K562 (cell line): ENCODE data around the gene WNT7B. TPM values are rescaled to one million over a fixed set of nuclear protein-coding genes. Genes with fewer than 3 reads are reported as not detected.
A peak's percentile ranks its signal among the peaks of the same experiment; 100 is the strongest.

Experiments
- ATAC-seq: fragments of 200-7000 bp; cut with Tn5 transposase; 3 replicates; pipeline ENCODE4 v1.9.1; 2020; ENCODE audit warnings: moderate library complexity
- BruUV-seq: library from RNA; stranded (reverse); fragments of 400-500 nt; replicated peaks from 2 replicates; lab custom pipeline; 2021; lab: Mats Ljungman, UMichigan
- CTCF ChIA-PET: fragments of 300-600 bp; formaldehyde crosslinking; extraction: SDS; loops from one replicate; lab custom pipeline; 2021; ENCODE audit warnings: low intra/inter-chr PET ratio; lab: Yijun Ruan, JAX
- POLR2A ChIA-PET: fragments of 300-600, 350-650 bp; sonication (Branson Sonifier 250); formaldehyde crosslinking; extraction: SDS; loops from one replicate; lab custom pipeline; 2021; ENCODE audit warnings: antibody characterized with exemption, inconsistent platforms; lab: Yijun Ruan, JAX
- DNase-seq, 4 experiments: peaks; one replicate each; pipeline versions ENCODE4 v3.0.0 to v3.0.0-alpha.2; 2011 to 2018; ENCODE audit warnings: low spot score in 3 of 4, mixed read lengths in 3 of 4; ENCODE audit errors: extremely low read depth in 1 of 4
- FAIRE-seq: peaks from 2 replicates; lab custom pipeline; 2011; peaks lifted over from hg19 to GRCh38; lab: Jason Lieb, UNC
- H2AFZ ChIP-seq: 2 replicates; pipeline ENCODE4 v1.6.0; 2011; ENCODE audit warnings: low read depth, low read length, control low read depth, inconsistent platforms
- H3K27ac ChIP-seq: fragments of 200-600 bp; 3 replicates; pipeline ENCODE4 v1.8.0; 2011; ENCODE audit warnings: low read depth, mild to moderate bottlenecking, control low read depth, inconsistent platforms, low read length, moderate library complexity, mixed read lengths; ENCODE audit errors: extremely low read depth
- H3K27me3 ChIP-seq, 2 experiments: fragments of 300-600 bp in 1 of 2; 2 replicates in 1 of 2; 3 replicates in 1 of 2; pipeline versions ENCODE4 v1.6.0 to v1.8.0; 2011; ENCODE audit warnings: inconsistent platforms in 2 of 2, low read length in 2 of 2, mild to moderate bottlenecking in 1 of 2, mixed read lengths in 1 of 2, moderate library complexity in 1 of 2; ENCODE audit not compliant: control insufficient read depth in 2 of 2, insufficient read depth in 2 of 2
- H3K36me3 ChIP-seq: fragments of 300-600 bp; 3 replicates; pipeline ENCODE4 v1.8.0; 2011; ENCODE audit warnings: mild to moderate bottlenecking, low read length, inconsistent platforms; ENCODE audit not compliant: control insufficient read depth, insufficient read depth
- H3K4me1 ChIP-seq, 2 experiments: fragments of 200-600 bp in 1 of 2; replicated peaks in 1 of 2; 2 replicates in 1 of 2; 3 replicates in 1 of 2; pipeline versions ENCODE4 v1.5.1 to v1.8.0; 2011; ENCODE audit warnings: inconsistent platforms in 2 of 2, low read length in 2 of 2, mild to moderate bottlenecking in 1 of 2, mixed read lengths in 1 of 2, moderate library complexity in 1 of 2; ENCODE audit not compliant: control insufficient read depth in 2 of 2, insufficient read depth in 2 of 2
- H3K4me2 ChIP-seq: 2 replicates; pipeline ENCODE4 v1.6.1; 2011; ENCODE audit warnings: low read length, control low read depth, inconsistent platforms, mixed read lengths; ENCODE audit not compliant: insufficient read depth
- H3K4me3 ChIP-seq: fragments of 200-600 bp; sonication (generic), shearing (Covaris generic); 2 replicates; pipeline ENCODE4 v1.5.1; 2016; ENCODE audit warnings: control low read depth, inconsistent platforms
- H3K79me2 ChIP-seq: fragments of 200-600 bp; 3 replicates; pipeline ENCODE4 v1.8.0; 2011; ENCODE audit warnings: low read length, inconsistent platforms; ENCODE audit not compliant: control insufficient read depth, insufficient read depth
- H3K9ac ChIP-seq, 2 experiments: 2 replicates each; pipeline versions ENCODE4 v1.6.0 to v1.6.1; 2011; ENCODE audit warnings: low read depth in 2 of 2, low read length in 2 of 2, control low read depth in 1 of 2, inconsistent platforms in 1 of 2, mild to moderate bottlenecking in 1 of 2, mixed read lengths in 1 of 2; ENCODE audit not compliant: insufficient read depth in 1 of 2
- H3K9me1 ChIP-seq: one replicate; pipeline ENCODE4 v1.6.0; 2011; ENCODE audit warnings: inconsistent platforms, mild to moderate bottlenecking, low read length, moderate library complexity; ENCODE audit not compliant: control insufficient read depth, insufficient read depth
- H3K9me3 ChIP-seq: replicated peaks from 2 replicates; pipeline ENCODE4 v1.5.1; 2011; ENCODE audit warnings: low read depth, low read length, inconsistent platforms; ENCODE audit not compliant: control insufficient read depth, insufficient read depth
- H4K20me1 ChIP-seq: replicated peaks from 2 replicates; pipeline ENCODE4 v1.6.1; 2011; ENCODE audit warnings: low read length, inconsistent platforms, mixed read lengths; ENCODE audit not compliant: control insufficient read depth, insufficient read depth
- TEAD4 ChIP-seq, 2 experiments: sonication (generic) in 1 of 2; formaldehyde crosslinking in 1 of 2; IDR thresholded peaks; 2 replicates each; pipeline versions ENCODE4 v1.6.1 to v1.8.0; 2012 to 2022; ENCODE audit warnings: borderline replicate concordance in 1 of 2, inconsistent platforms in 1 of 2, low read length in 1 of 2, mild to moderate bottlenecking in 1 of 2, missing genetic modification reagents in 1 of 2
- ZNF644 ChIP-seq: fragments of 200-800 bp; sonication (Bioruptor generic); IDR thresholded peaks from 2 replicates; pipeline ENCODE4 v1.6.1; 2016; ENCODE audit warnings: low read depth, missing genetic modification characterization, missing compliant biosample characterization
- WGBS: fragments of 100-300 bp; shearing (Covaris generic); methylation state at CpG from one replicate; pipeline ENCODE4 v1.1.6; 2016; ENCODE audit warnings: low coverage, mixed read lengths; ENCODE audit not compliant: insufficient coverage; ENCODE audit errors: missing lambda C conversion rate; 5-methylcytosine and 5-hydroxymethylcytosine counted together
- in situ Hi-C: fragments of 300-500 bp; cut with MboI; formaldehyde crosslinking; loops from 4 replicates; pipeline ENCODE4 v1.15.0; 2018; ENCODE audit warnings: inconsistent platforms, mixed read lengths
- intact Hi-C: fragments of 100-400 bp; cut with micrococcal nuclease; formaldehyde crosslinking; loops from 2 replicates; pipeline ENCODE4 v1.14.2; 2022
- polyA plus RNA-seq, 8 experiments: library from polyadenylated mRNA; depleted of rRNA in 4 of 8; stranded (reverse) in 5 of 8; unstranded in 3 of 8; fragments of >200 nt; fragmentation: Nextera tagmentation in 2 of 8; fragmentation: Illumina TruSeq in 1 of 8; extraction: Ambion mirVana in 2 of 8; extraction: Trizol in 1 of 8; gene quantifications; 2 replicates each; pipeline versions ENCODE4 v1.2.1 to v1.2.3, GENCODE V29; 2011 to 2014; ENCODE audit warnings: inconsistent platforms in 1 of 8, missing spikeins in 1 of 8
- total RNA-seq, 7 experiments: library from RNA; depleted of rRNA in 6 of 7; stranded (reverse); fragments of >200 nt in 6 of 7; fragmentation: Illumina TruSeq in 2 of 7; extraction: Trizol in 2 of 7; gene quantifications; 2 replicates each; pipeline versions ENCODE4 v1.2.1 to v1.2.3, GENCODE V29; 2011 to 2021; ENCODE audit warnings: low replicate concordance in 1 of 7
- TF ChIP-seq, protein P1 (sequence below): fragments of 450-650 bp; IDR thresholded peaks from 2 replicates; pipeline ENCODE4 v1.6.1; 2016; ENCODE audit warnings: low read depth

Gene WNT7B
- total and polyA plus RNA-seq, 9 of the 15 experiments (the other 6 are each of a cell fraction or from before 2014, with no cell fraction given): not detected

DNA sequence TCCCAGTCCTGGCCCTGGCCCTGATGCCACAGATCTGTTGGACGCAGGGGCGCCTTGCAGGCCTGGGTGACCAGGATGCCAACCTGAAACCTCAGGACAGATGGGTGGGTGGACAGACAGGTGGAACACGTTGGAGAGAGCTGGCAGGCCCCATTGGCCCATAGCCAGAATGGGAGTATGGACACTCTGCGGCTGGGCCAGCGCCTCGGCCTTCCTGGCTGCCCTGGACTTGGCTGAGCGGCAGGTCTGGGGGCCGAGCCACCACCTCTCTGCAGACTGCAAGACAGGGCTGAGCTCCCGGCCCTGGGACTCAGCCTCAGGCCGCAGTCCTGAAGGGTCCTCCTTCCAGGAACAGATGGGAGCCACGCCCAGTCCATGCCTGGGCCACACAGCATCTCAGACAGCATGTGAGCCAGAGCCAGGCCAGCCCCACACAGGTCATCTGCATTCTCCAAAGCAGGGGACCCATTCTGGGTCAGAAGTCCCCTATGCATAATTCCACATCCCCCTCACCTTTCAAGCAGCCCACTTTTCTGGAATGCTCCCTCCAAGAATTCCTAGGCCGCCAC is 14.1 kb downstream of the WNT7B start:
- Histone ChIP-seq H3K79me2 (no peaks in the 10 kb centered on the region), H3K4me1 (peaks cover 0 to 3% of the 10 kb centered on the region in 2 experiments; a peak in 1 of 5 replicates), H3K9ac (no peak overlapping the region), H3K9me1 (no peaks in the 10 kb centered on the region), H4K20me1 (peaks cover 8% of the 10 kb centered on the region; the same call in 1 of the 2 replicates), H3K4me3 (no peak overlapping the region), H3K27me3 (peaks cover 7 to 24% of the 10 kb centered on the region in 2 experiments; a peak in 3 of 5 replicates), H3K36me3 (no peaks in the 10 kb centered on the region)
- WGBS: 8% methylated on average over 4 of the region's 12 CpGs
- ChIA-PET POLR2A (no interaction called here), CTCF (no interaction called here)
- in situ Hi-C loops: no loop called here
- ATAC-seq (peak; percentile 48), DNase-seq (no peak), FAIRE-seq (no peak)
- no TSS peak for BruUV-seq
- TF ChIP-seq, protein P1, sequence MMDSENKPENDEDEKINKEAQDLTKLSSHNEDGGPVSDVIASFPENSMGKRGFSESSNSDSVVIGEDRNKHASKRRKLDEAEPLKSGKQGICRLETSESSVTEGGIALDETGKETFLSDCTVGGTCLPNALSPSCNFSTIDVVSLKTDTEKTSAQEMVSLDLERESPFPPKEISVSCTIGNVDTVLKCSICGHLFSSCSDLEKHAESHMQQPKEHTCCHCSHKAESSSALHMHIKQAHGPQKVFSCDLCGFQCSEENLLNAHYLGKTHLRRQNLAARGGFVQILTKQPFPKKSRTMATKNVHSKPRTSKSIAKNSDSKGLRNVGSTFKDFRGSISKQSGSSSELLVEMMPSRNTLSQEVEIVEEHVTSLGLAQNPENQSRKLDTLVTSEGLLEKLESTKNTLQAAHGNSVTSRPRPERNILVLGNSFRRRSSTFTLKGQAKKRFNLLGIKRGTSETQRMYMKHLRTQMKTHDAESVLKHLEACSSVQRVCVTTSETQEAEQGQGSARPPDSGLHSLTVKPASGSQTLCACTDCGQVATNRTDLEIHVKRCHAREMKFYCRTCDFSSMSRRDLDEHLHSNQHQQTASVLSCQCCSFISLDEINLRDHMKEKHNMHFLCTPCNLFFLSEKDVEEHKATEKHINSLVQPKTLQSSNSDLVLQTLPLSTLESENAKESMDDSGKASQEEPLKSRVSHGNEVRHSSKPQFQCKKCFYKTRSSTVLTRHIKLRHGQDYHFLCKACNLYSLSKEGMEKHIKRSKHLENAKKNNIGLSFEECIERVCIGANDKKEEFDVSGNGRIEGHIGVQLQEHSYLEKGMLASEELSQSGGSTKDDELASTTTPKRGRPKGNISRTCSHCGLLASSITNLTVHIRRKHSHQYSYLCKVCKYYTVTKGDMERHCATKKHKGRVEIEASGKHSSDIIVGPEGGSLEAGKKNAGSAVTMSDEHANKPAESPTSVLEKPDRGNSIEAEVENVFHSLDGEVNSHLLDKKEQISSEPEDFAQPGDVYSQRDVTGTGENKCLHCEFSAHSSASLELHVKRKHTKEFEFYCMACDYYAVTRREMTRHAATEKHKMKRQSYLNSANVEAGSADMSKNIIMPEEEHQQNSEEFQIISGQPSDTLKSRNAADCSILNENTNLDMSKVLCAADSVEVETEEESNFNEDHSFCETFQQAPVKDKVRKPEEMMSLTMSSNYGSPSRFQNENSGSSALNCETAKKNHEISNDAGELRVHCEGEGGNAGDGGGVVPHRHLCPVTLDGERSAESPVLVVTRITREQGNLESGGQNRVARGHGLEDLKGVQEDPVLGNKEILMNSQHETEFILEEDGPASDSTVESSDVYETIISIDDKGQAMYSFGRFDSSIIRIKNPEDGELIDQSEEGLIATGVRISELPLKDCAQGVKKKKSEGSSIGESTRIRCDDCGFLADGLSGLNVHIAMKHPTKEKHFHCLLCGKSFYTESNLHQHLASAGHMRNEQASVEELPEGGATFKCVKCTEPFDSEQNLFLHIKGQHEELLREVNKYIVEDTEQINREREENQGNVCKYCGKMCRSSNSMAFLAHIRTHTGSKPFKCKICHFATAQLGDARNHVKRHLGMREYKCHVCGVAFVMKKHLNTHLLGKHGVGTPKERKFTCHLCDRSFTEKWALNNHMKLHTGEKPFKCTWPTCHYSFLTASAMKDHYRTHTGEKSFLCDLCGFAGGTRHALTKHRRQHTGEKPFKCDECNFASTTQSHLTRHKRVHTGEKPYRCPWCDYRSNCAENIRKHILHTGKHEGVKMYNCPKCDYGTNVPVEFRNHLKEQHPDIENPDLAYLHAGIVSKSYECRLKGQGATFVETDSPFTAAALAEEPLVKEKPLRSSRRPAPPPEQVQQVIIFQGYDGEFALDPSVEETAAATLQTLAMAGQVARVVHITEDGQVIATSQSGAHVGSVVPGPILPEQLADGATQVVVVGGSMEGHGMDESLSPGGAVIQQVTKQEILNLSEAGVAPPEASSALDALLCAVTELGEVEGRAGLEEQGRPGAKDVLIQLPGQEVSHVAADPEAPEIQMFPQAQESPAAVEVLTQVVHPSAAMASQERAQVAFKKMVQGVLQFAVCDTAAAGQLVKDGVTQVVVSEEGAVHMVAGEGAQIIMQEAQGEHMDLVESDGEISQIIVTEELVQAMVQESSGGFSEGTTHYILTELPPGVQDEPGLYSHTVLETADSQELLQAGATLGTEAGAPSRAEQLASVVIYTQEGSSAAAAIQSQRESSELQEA: no peak
- TF ChIP-seq ZNF644 (tag) (no peak), TEAD4 (IDR thresholded peaks at IDR 0.05; ENCODE audit: low read length) (no peak), TEAD4 (CRISPR knock-in tag; IDR thresholded peaks at IDR 0.05; ENCODE audit: borderline replicate concordance) (no peak)
- TF ChIP-seq, all 486 proteins: peak for 0
- H3K4me2 ChIP-seq: no peak overlapping the region
- intact Hi-C loops: no loop called here
- H2AFZ ChIP-seq: no peak overlapping the region
- H3K9me3 ChIP-seq: no peaks in the 10 kb centered on the region
- no peak overlapping the region for H3K27ac ChIP-seq
